ENCODE results near the gene COX7A2L. TPM values are rescaled to one million over a fixed set of nuclear protein-coding genes. Genes with fewer than 3 reads are reported as not detected.

Gene COX7A2L
- total RNA-seq, 1 experiment from 2014 or later = 144 TPM

GRCh38 chr2:42340938-42341636 lies 19.9 kb downstream of the COX7A2L start:
- no peak for DNase-seq
- intact Hi-C loops (cut with micrococcal nuclease; ENCODE audit: unreplicated experiment) = no loop called here
- Histone ChIP-seq H4K20me1 (ENCODE audit: insufficient read depth) (no peaks in the 10 kb centered on the region; the same call in 1 of the 2 replicates), H3K79me2 (ENCODE audit: low read depth) (peaks cover 31% of the 10 kb centered on the region), H3K36me3 (ENCODE audit: low read depth) (peaks cover 15% of the 10 kb centered on the region; the same call in 1 of the 2 replicates), H3K27me3 (ENCODE audit: insufficient read depth, low read depth) (no peaks in the 10 kb centered on the region), H3K9me2 (ENCODE audit: insufficient read depth) (no peaks in the 10 kb centered on the region), H3K27ac (no peak overlapping the region), H2AFZ (no peak overlapping the region), H3K4me2 (no peak overlapping the region), H3K9me3 (ENCODE audit: insufficient read depth, low read depth) (no peaks in the 10 kb centered on the region), H3K4me1 (replicated peaks; ENCODE audit: insufficient read depth) (peaks cover 18% of the 10 kb centered on the region), H3K4me3 (no peak overlapping the region), H3F3A (ENCODE audit: insufficient read depth, low read depth) (0 out of 2 replicates have a peak, but pooled peaks cover 4% of the 10 kb centered on the region)
- no TSS peak for BruUV-seq (replicated peaks)
- CTCF ChIA-PET = no interaction called here
- POLR2A ChIA-PET (ENCODE audit: unreplicated experiment) = no interaction called here
- TF ChIP-seq EZH2 (IDR thresholded peaks at IDR 0.05; ENCODE audit: low read depth) (no peak), CTCF (conservative IDR thresholded peaks at IDR 0.05) (no peak)

GRCh38 chr2:42340045-42340937 lies 20.7 kb downstream of the COX7A2L start:
- no peak overlapping the region for H3K4me2 ChIP-seq
- no peak overlapping the region for H2AFZ ChIP-seq
- no peaks in the 10 kb centered on the region; the same call in 1 of the 2 replicates for H4K20me1 ChIP-seq (ENCODE audit: insufficient read depth)
- peaks cover 18% of the 10 kb centered on the region for H3K4me1 ChIP-seq (replicated peaks; ENCODE audit: insufficient read depth)
- no peak for DNase-seq
- no TSS peak for BruUV-seq (replicated peaks)
- POLR2A ChIA-PET (ENCODE audit: unreplicated experiment) = no interaction called here
- H3K9me2 ChIP-seq (ENCODE audit: insufficient read depth) = no peaks in the 10 kb centered on the region
- H3F3A ChIP-seq (ENCODE audit: insufficient read depth, low read depth) = 0 out of 2 replicates have a peak, but pooled peaks cover 4% of the 10 kb centered on the region
- CTCF ChIA-PET = no interaction called here
- H3K36me3 ChIP-seq (ENCODE audit: low read depth) = peaks cover 10% of the 10 kb centered on the region; the same call in 1 of the 2 replicates
- H3K79me2 ChIP-seq (ENCODE audit: low read depth) = peaks cover 23% of the 10 kb centered on the region
- TF ChIP-seq CTCF (conservative IDR thresholded peaks at IDR 0.05) = no peak
- no peak for TF ChIP-seq EZH2 (IDR thresholded peaks at IDR 0.05; ENCODE audit: low read depth)
- no peak overlapping the region for H3K4me3 ChIP-seq
- no peaks in the 10 kb centered on the region for H3K27me3 ChIP-seq (ENCODE audit: insufficient read depth, low read depth)
- H3K27ac ChIP-seq = no peak overlapping the region
- intact Hi-C loops (cut with micrococcal nuclease; ENCODE audit: unreplicated experiment) = no loop called here
- no peaks in the 10 kb centered on the region for H3K9me3 ChIP-seq (ENCODE audit: insufficient read depth, low read depth)

GRCh38 chr2:42339191-42339912 lies 21.7 kb downstream of the COX7A2L start:
- no peaks in the 10 kb centered on the region for H3K27me3 ChIP-seq (ENCODE audit: insufficient read depth, low read depth)
- H3K4me3 ChIP-seq = no peak overlapping the region
- no peaks in the 10 kb centered on the region; the same call in 1 of the 2 replicates for H4K20me1 ChIP-seq (ENCODE audit: insufficient read depth)
- intact Hi-C loops (cut with micrococcal nuclease; ENCODE audit: unreplicated experiment) = no loop called here
- H3K36me3 ChIP-seq (ENCODE audit: low read depth) = peaks cover 4% of the 10 kb centered on the region; the same call in 1 of the 2 replicates
- ChIA-PET POLR2A (ENCODE audit: unreplicated experiment) (no interaction called here), CTCF (no interaction called here)
- no peak overlapping the region for H3K27ac ChIP-seq
- no peak for DNase-seq
- no TSS peak for BruUV-seq (replicated peaks)
- H3F3A ChIP-seq (ENCODE audit: insufficient read depth, low read depth) = 0 out of 2 replicates have a peak, but pooled peaks cover 4% of the 10 kb centered on the region
- TF ChIP-seq EZH2 (IDR thresholded peaks at IDR 0.05; ENCODE audit: low read depth) (no peak), CTCF (conservative IDR thresholded peaks at IDR 0.05) (no peak)
- H3K9me2 ChIP-seq (ENCODE audit: insufficient read depth) = no peaks in the 10 kb centered on the region
- no peaks in the 10 kb centered on the region for H3K9me3 ChIP-seq (ENCODE audit: insufficient read depth, low read depth)
- peaks cover 23% of the 10 kb centered on the region for H3K79me2 ChIP-seq (ENCODE audit: low read depth)
- H3K4me2 ChIP-seq = no peak overlapping the region
- H2AFZ ChIP-seq = no peak overlapping the region
- peaks cover 18% of the 10 kb centered on the region for H3K4me1 ChIP-seq (replicated peaks; ENCODE audit: insufficient read depth)
